Measurements from ENCODE around the gene ABCC2. TPM values are rescaled to one million over a fixed set of nuclear protein-coding genes. Genes with fewer than 3 reads are reported as not detected.

ABCC2 gene
- total RNA-seq, 1 experiment from 2014 or later, result 129 TPM

GRCh38 chr10:99870123-99870730 lies 87.8 kb downstream of the ABCC2 start:
- H3K4me1 ChIP-seq, result peaks cover 35% of the 10 kb centered on the region
- H3K27me3 Mint-ChIP-seq (ENCODE audit: insufficient read depth, unreplicated experiment), result no peaks in the 10 kb centered on the region
- H3K4me3 ChIP-seq (ENCODE audit: low read depth, low read length), result no peak overlapping the region
- DNase-seq, result no peak
- no peaks in the 10 kb centered on the region for H3K27me3 ChIP-seq (replicated peaks; ENCODE audit: control insufficient read depth, insufficient read depth, low read length)
- intact Hi-C loops (cut with micrococcal nuclease; ENCODE audit: unreplicated experiment), result no loop called here
- TF ChIP-seq, protein P1, sequence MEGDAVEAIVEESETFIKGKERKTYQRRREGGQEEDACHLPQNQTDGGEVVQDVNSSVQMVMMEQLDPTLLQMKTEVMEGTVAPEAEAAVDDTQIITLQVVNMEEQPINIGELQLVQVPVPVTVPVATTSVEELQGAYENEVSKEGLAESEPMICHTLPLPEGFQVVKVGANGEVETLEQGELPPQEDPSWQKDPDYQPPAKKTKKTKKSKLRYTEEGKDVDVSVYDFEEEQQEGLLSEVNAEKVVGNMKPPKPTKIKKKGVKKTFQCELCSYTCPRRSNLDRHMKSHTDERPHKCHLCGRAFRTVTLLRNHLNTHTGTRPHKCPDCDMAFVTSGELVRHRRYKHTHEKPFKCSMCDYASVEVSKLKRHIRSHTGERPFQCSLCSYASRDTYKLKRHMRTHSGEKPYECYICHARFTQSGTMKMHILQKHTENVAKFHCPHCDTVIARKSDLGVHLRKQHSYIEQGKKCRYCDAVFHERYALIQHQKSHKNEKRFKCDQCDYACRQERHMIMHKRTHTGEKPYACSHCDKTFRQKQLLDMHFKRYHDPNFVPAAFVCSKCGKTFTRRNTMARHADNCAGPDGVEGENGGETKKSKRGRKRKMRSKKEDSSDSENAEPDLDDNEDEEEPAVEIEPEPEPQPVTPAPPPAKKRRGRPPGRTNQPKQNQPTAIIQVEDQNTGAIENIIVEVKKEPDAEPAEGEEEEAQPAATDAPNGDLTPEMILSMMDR (IDR thresholded peaks at IDR 0.05; ENCODE audit: insufficient read depth in 1 of 2, low read depth in 1 of 2, low read length in 1 of 2, severe bottlenecking in 1 of 2, unreplicated experiment in 1 of 2), result no peak
- ChIA-PET POLR2A (no interaction called here), CTCF (no interaction called here)
- H3K36me3 ChIP-seq (ENCODE audit: control insufficient read depth, insufficient read depth, low read length), result no peaks in the 10 kb centered on the region
- peaks cover 36% of the 10 kb centered on the region for H3K4me1 Mint-ChIP-seq (ENCODE audit: low read depth, unreplicated experiment)
- H3K9me3 Mint-ChIP-seq (ENCODE audit: unreplicated experiment), result peaks cover 24% of the 10 kb centered on the region
- H3K4me3 Mint-ChIP-seq (ENCODE audit: unreplicated experiment), result no peak overlapping the region
- peaks cover 32% of the 10 kb centered on the region for H3K36me3 Mint-ChIP-seq (ENCODE audit: insufficient read depth, unreplicated experiment)
- H3K9me3 ChIP-seq, result peaks cover 3% of the 10 kb centered on the region; the same call in 1 of the 2 replicates
- BruUV-seq (replicated peaks), result no TSS peak
- peak overlapping the region; percentile 63 for H3K27ac Mint-ChIP-seq (ENCODE audit: unreplicated experiment)

DNA sequence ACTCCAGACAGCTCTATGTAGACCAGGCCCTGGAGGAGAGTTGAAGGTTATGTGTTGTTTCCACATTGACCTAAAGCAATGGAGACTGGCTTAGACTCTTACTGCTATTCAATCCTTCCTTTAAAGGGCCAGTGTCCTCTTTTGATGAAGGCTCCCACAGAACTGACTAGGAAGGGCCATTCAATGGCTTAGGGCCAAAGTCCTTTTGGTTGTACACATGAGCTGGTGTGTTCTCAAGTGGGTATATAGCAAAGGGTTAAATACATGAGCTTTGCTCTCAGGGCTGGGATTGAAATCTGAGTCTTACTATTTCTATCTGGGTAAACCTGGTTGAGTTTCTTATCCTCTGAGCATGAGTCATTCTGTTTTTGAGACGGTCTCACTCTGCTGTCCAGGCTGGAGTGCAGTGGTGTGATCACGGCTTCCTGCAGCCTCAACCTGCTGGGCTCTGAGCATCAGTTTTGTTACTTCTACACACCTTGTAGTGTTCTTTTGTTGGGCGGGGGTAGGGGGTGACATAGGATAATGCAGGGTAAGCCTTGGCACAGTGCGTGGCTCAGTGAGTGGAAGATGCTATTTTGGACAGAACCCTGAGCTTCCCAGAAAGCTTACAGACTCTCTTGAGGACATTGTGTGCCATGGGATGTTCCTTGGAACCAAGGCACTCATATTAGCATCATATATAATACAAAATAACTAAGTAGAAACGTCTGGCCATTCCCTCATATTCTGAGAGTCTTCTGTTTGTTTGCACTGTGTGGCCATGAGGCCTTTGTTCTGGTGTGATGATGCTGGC lies 90.1 kb downstream of the ABCC2 start:
- no peak overlapping the region for H3K4me3 Mint-ChIP-seq (ENCODE audit: unreplicated experiment)
- intact Hi-C loops (cut with micrococcal nuclease; ENCODE audit: unreplicated experiment), result no loop called here
- Histone ChIP-seq H3K27me3 (replicated peaks; ENCODE audit: control insufficient read depth, insufficient read depth, low read length) (no peaks in the 10 kb centered on the region), H3K4me1 (peaks cover 35% of the 10 kb centered on the region), H3K9me3 (no peaks in the 10 kb centered on the region), H3K4me3 (ENCODE audit: low read depth, low read length) (no peak overlapping the region), H3K36me3 (ENCODE audit: control insufficient read depth, insufficient read depth, low read length) (peaks cover 3% of the 10 kb centered on the region)
- peaks cover 36% of the 10 kb centered on the region for H3K4me1 Mint-ChIP-seq (ENCODE audit: low read depth, unreplicated experiment)
- H3K9me3 Mint-ChIP-seq (ENCODE audit: unreplicated experiment), result peaks cover 2% of the 10 kb centered on the region
- H3K36me3 Mint-ChIP-seq (ENCODE audit: insufficient read depth, unreplicated experiment), result peaks cover 52% of the 10 kb centered on the region
- no TSS peak for BruUV-seq (replicated peaks)
- ChIA-PET POLR2A (interaction anchor here (1.3 kb wide), 1 partner anchor 58 kb away, joined by 3 read pairs; no protein-coding TSS in a partner anchor), CTCF (interaction anchor here (1.0 kb wide), 1 partner anchor 27 kb away, joined by 5 read pairs; no protein-coding TSS in a partner anchor)
- H3K27ac Mint-ChIP-seq (ENCODE audit: unreplicated experiment), result peak overlapping the region; percentile 3
- no peak for DNase-seq
- no peaks in the 10 kb centered on the region for H3K27me3 Mint-ChIP-seq (ENCODE audit: insufficient read depth, unreplicated experiment)
- TF ChIP-seq, protein P1 (IDR thresholded peaks at IDR 0.05; ENCODE audit: insufficient read depth in 1 of 2, low read depth in 1 of 2, low read length in 1 of 2, severe bottlenecking in 1 of 2, unreplicated experiment in 1 of 2), result no peak

- TF ChIP-seq, protein P1 (IDR thresholded peaks at IDR 0.05; ENCODE audit: insufficient read depth in 1 of 2, low read depth in 1 of 2, low read length in 1 of 2, severe bottlenecking in 1 of 2, unreplicated experiment in 1 of 2), result no peak
- no TSS peak for BruUV-seq (replicated peaks)
- ChIA-PET CTCF (no interaction called here), POLR2A (no interaction called here)
- Histone ChIP-seq H3K4me3 (ENCODE audit: low read depth, low read length) (no peak overlapping the region), H3K27me3 (replicated peaks; ENCODE audit: control insufficient read depth, insufficient read depth, low read length) (no peaks in the 10 kb centered on the region), H3K4me1 (peaks cover 23% of the 10 kb centered on the region), H3K9me3 (no peaks in the 10 kb centered on the region), H3K36me3 (ENCODE audit: control insufficient read depth, insufficient read depth, low read length) (peaks cover 3% of the 10 kb centered on the region)
- Mint-ChIP-seq H3K36me3 (ENCODE audit: insufficient read depth, unreplicated experiment) (peaks cover 58% of the 10 kb centered on the region), H3K4me3 (ENCODE audit: unreplicated experiment) (no peak overlapping the region), H3K27ac (ENCODE audit: unreplicated experiment) (peak overlapping the region; percentile 3), H3K27me3 (ENCODE audit: insufficient read depth, unreplicated experiment) (no peaks in the 10 kb centered on the region), H3K9me3 (ENCODE audit: unreplicated experiment) (no peaks in the 10 kb centered on the region), H3K4me1 (ENCODE audit: low read depth, unreplicated experiment) (peaks cover 30% of the 10 kb centered on the region)
- intact Hi-C loops (cut with micrococcal nuclease; ENCODE audit: unreplicated experiment), result loop anchor here (2.0 kb wide), 1 partner anchor 29 kb away; no protein-coding TSS in a partner anchor
- no peak for DNase-seq
Measured at GRCh38 chr10:99873846-99874245, 91.4 kb downstream of the ABCC2 start.
